K562 (cell line): ENCODE results near the gene THSD8. TPM values are rescaled to one million over a fixed set of nuclear protein-coding genes. Genes with fewer than 3 reads are reported as not detected.

ENCODE experiments used
- ATAC-seq: fragments of 200-7000 bp; cut with Tn5 transposase; 3 replicates; pipeline ENCODE4 v1.9.1; 2020; ENCODE audit warnings: moderate library complexity
- BruUV-seq: library from RNA; stranded (reverse); fragments of 400-500 nt; replicated peaks from 2 replicates; lab custom pipeline; 2021; lab: Mats Ljungman, UMichigan
- CTCF ChIA-PET: fragments of 300-600 bp; formaldehyde crosslinking; extraction: SDS; loops from one replicate; lab custom pipeline; 2021; ENCODE audit warnings: low intra/inter-chr PET ratio; lab: Yijun Ruan, JAX
- POLR2A ChIA-PET: fragments of 300-600, 350-650 bp; sonication (Branson Sonifier 250); formaldehyde crosslinking; extraction: SDS; loops from one replicate; lab custom pipeline; 2021; ENCODE audit warnings: antibody characterized with exemption, inconsistent platforms; lab: Yijun Ruan, JAX
- DNase-seq, 4 experiments: peaks; one replicate each; pipeline versions ENCODE4 v3.0.0 to v3.0.0-alpha.2; 2011 to 2018; ENCODE audit warnings: low spot score in 3 of 4, mixed read lengths in 3 of 4; ENCODE audit errors: extremely low read depth in 1 of 4
- FAIRE-seq: peaks from 2 replicates; lab custom pipeline; 2011; peaks lifted over from hg19 to GRCh38; lab: Jason Lieb, UNC
- H2AFZ ChIP-seq: 2 replicates; pipeline ENCODE4 v1.6.0; 2011; ENCODE audit warnings: low read depth, low read length, control low read depth, inconsistent platforms
- H3K27ac ChIP-seq: fragments of 200-600 bp; 3 replicates; pipeline ENCODE4 v1.8.0; 2011; ENCODE audit warnings: low read depth, mild to moderate bottlenecking, control low read depth, inconsistent platforms, low read length, moderate library complexity, mixed read lengths; ENCODE audit errors: extremely low read depth
- H3K27me3 ChIP-seq, 2 experiments: fragments of 300-600 bp in 1 of 2; 2 replicates in 1 of 2; 3 replicates in 1 of 2; pipeline versions ENCODE4 v1.6.0 to v1.8.0; 2011; ENCODE audit warnings: inconsistent platforms in 2 of 2, low read length in 2 of 2, mild to moderate bottlenecking in 1 of 2, mixed read lengths in 1 of 2, moderate library complexity in 1 of 2; ENCODE audit not compliant: control insufficient read depth in 2 of 2, insufficient read depth in 2 of 2
- H3K36me3 ChIP-seq: fragments of 300-600 bp; 3 replicates; pipeline ENCODE4 v1.8.0; 2011; ENCODE audit warnings: mild to moderate bottlenecking, low read length, inconsistent platforms; ENCODE audit not compliant: control insufficient read depth, insufficient read depth
- H3K4me1 ChIP-seq, 2 experiments: fragments of 200-600 bp in 1 of 2; replicated peaks in 1 of 2; 2 replicates in 1 of 2; 3 replicates in 1 of 2; pipeline versions ENCODE4 v1.5.1 to v1.8.0; 2011; ENCODE audit warnings: inconsistent platforms in 2 of 2, low read length in 2 of 2, mild to moderate bottlenecking in 1 of 2, mixed read lengths in 1 of 2, moderate library complexity in 1 of 2; ENCODE audit not compliant: control insufficient read depth in 2 of 2, insufficient read depth in 2 of 2
- H3K4me2 ChIP-seq: 2 replicates; pipeline ENCODE4 v1.6.1; 2011; ENCODE audit warnings: low read length, control low read depth, inconsistent platforms, mixed read lengths; ENCODE audit not compliant: insufficient read depth
- H3K4me3 ChIP-seq: fragments of 200-600 bp; sonication (generic), shearing (Covaris generic); 2 replicates; pipeline ENCODE4 v1.5.1; 2016; ENCODE audit warnings: control low read depth, inconsistent platforms
- H3K79me2 ChIP-seq: fragments of 200-600 bp; 3 replicates; pipeline ENCODE4 v1.8.0; 2011; ENCODE audit warnings: low read length, inconsistent platforms; ENCODE audit not compliant: control insufficient read depth, insufficient read depth
- H3K9ac ChIP-seq, 2 experiments: 2 replicates each; pipeline versions ENCODE4 v1.6.0 to v1.6.1; 2011; ENCODE audit warnings: low read depth in 2 of 2, low read length in 2 of 2, control low read depth in 1 of 2, inconsistent platforms in 1 of 2, mild to moderate bottlenecking in 1 of 2, mixed read lengths in 1 of 2; ENCODE audit not compliant: insufficient read depth in 1 of 2
- H3K9me1 ChIP-seq: one replicate; pipeline ENCODE4 v1.6.0; 2011; ENCODE audit warnings: inconsistent platforms, mild to moderate bottlenecking, low read length, moderate library complexity; ENCODE audit not compliant: control insufficient read depth, insufficient read depth
- H3K9me3 ChIP-seq: replicated peaks from 2 replicates; pipeline ENCODE4 v1.5.1; 2011; ENCODE audit warnings: low read depth, low read length, inconsistent platforms; ENCODE audit not compliant: control insufficient read depth, insufficient read depth
- H4K20me1 ChIP-seq: replicated peaks from 2 replicates; pipeline ENCODE4 v1.6.1; 2011; ENCODE audit warnings: low read length, inconsistent platforms, mixed read lengths; ENCODE audit not compliant: control insufficient read depth, insufficient read depth
- DNMT1 ChIP-seq: fragments of 450-650 bp; IDR thresholded peaks from 2 replicates; pipeline ENCODE4 v1.6.1; 2016; ENCODE audit warnings: antibody characterized with exemption, mild to moderate bottlenecking
- EGR1 ChIP-seq: fragments of 450-650 bp; conservative IDR thresholded peaks from 2 replicates; pipeline ENCODE4 v1.6.1; 2017; ENCODE audit warnings: mild to moderate bottlenecking
- GABPA ChIP-seq: fragments of 200-800 bp; sonication (Bioruptor generic); conservative IDR thresholded peaks from 2 replicates; pipeline ENCODE4 v1.6.1; 2016; ENCODE audit warnings: low read depth, missing genetic modification characterization, missing compliant biosample characterization
- MCM3 ChIP-seq: fragments of 450-650 bp; IDR thresholded peaks from 2 replicates; pipeline ENCODE4 v1.6.1; 2016
- MCM7 ChIP-seq, 2 experiments: fragments of 450-650 bp; IDR thresholded peaks; 2 replicates each; pipeline ENCODE4 v1.6.1; 2016 to 2018
- MTA3 ChIP-seq: fragments of 450-650 bp; formaldehyde crosslinking; IDR thresholded peaks from 2 replicates; pipeline ENCODE4 v1.6.1; 2017; ENCODE audit warnings: mild to moderate bottlenecking, borderline replicate concordance
- NFYB ChIP-seq: IDR thresholded peaks from 2 replicates; pipeline ENCODE4 v1.6.1; 2011; ENCODE audit warnings: mild to moderate bottlenecking, moderate library complexity; ENCODE audit not compliant: insufficient read length; ENCODE audit errors: extremely low read depth
- NR2C2 ChIP-seq, 2 experiments: fragments of 200-800 bp in 1 of 2; sonication (Bioruptor generic) in 1 of 2; sonication (generic) in 1 of 2; formaldehyde crosslinking in 1 of 2; IDR thresholded peaks; 2 replicates each; pipeline versions ENCODE4 v1.6.1 to v1.8.0; 2016 to 2022; ENCODE audit warnings: mild to moderate bottlenecking in 1 of 2, missing compliant biosample characterization in 1 of 2, missing genetic modification characterization in 1 of 2, missing genetic modification reagents in 1 of 2
- POU5F1 ChIP-seq: fragments of 150-350 bp; IDR thresholded peaks from 2 replicates; pipeline ENCODE4 v1.6.1; 2014; ENCODE audit warnings: borderline replicate concordance, low read length, low read depth, mild to moderate bottlenecking; ENCODE audit not compliant: partially characterized antibody
- TCFL5 ChIP-seq: fragments of 250-450 bp; sonication (Bioruptor Pico); conservative IDR thresholded peaks from 2 replicates; pipeline ENCODE4 v1.6.1; 2021; ENCODE audit warnings: mild to moderate bottlenecking, moderate library complexity, matching md5 sums
- ZNF133 ChIP-seq: fragments of 250-450 bp; sonication (Bioruptor Pico); IDR thresholded peaks from 2 replicates; pipeline ENCODE4 v1.4.0; 2020; ENCODE audit warnings: mild to moderate bottlenecking
- WGBS: fragments of 100-300 bp; shearing (Covaris generic); methylation state at CpG from one replicate; pipeline ENCODE4 v1.1.6; 2016; ENCODE audit warnings: low coverage, mixed read lengths; ENCODE audit not compliant: insufficient coverage; ENCODE audit errors: missing lambda C conversion rate; 5-methylcytosine and 5-hydroxymethylcytosine counted together
- in situ Hi-C: fragments of 300-500 bp; cut with MboI; formaldehyde crosslinking; loops from 4 replicates; pipeline ENCODE4 v1.15.0; 2018; ENCODE audit warnings: inconsistent platforms, mixed read lengths
- intact Hi-C: fragments of 100-400 bp; cut with micrococcal nuclease; formaldehyde crosslinking; loops from 2 replicates; pipeline ENCODE4 v1.14.2; 2022
- polyA plus RNA-seq, 8 experiments: library from polyadenylated mRNA; depleted of rRNA in 4 of 8; stranded (reverse) in 5 of 8; unstranded in 3 of 8; fragments of >200 nt; fragmentation: Nextera tagmentation in 2 of 8; fragmentation: Illumina TruSeq in 1 of 8; extraction: Ambion mirVana in 2 of 8; extraction: Trizol in 1 of 8; gene quantifications; 2 replicates each; pipeline versions ENCODE4 v1.2.1 to v1.2.3, GENCODE V29; 2011 to 2014; ENCODE audit warnings: inconsistent platforms in 1 of 8, missing spikeins in 1 of 8
- total RNA-seq, 7 experiments: library from RNA; depleted of rRNA in 6 of 7; stranded (reverse); fragments of >200 nt in 6 of 7; fragmentation: Illumina TruSeq in 2 of 7; extraction: Trizol in 2 of 7; gene quantifications; 2 replicates each; pipeline versions ENCODE4 v1.2.1 to v1.2.3, GENCODE V29; 2011 to 2021; ENCODE audit warnings: low replicate concordance in 1 of 7
- TF ChIP-seq, protein P1 (sequence below): fragments of 200-600 bp; sonication (generic); IDR thresholded peaks from one replicate; pipeline ENCODE4 v1.6.1; 2012; ENCODE audit warnings: mild to moderate bottlenecking, low read depth, low read length, inconsistent platforms

THSD8 gene
- total and polyA plus RNA-seq, 9 of the 15 experiments (the other 6 are each of a cell fraction or from before 2014, with no cell fraction given) = 8.4 to 42.4 (median 19.9) TPM; not detected in 2

DNA sequence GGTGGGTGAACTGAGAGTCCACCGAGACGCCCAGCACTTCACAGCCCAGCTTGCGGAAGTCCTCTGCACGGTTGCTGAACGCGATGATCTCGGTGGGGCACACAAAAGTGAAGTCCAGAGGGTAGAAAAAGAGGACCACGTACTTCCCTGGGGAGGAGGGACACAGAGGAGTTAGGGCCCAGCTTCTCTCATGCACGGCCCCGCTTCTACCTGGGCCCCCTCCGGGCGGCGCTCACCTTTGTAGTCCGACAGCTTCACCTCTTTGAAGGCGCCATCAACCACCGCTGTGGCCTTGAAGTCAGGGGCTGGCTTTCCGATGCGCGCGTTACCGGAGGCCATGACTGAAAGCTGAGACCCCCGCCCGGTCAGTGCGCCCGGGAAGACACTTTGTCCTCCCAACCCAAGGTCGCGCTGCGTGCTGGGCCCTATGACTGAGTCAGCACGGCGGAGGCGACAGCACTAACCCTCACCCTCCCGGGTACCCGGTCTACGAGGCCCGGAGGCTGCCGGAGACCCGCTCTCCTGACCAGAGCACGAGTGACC, 875 bp upstream of the THSD8 start:
- WGBS = 4% methylated on average over 26 of the region's 38 CpGs
- Histone ChIP-seq H3K9ac (peak overlapping the region; percentile 90 to 96), H3K27me3 (no peaks in the 10 kb centered on the region), H3K36me3 (peaks cover 33% of the 10 kb centered on the region; the same call in 2 of the 3 replicates), H3K4me1 (peaks cover 30 to 60% of the 10 kb centered on the region in 2 experiments; a peak in 4 of 5 replicates), H3K79me2 (peaks cover 30% of the 10 kb centered on the region), H3K9me3 (no peaks in the 10 kb centered on the region), H3K9me1 (no peaks in the 10 kb centered on the region), H3K4me3 (peak overlapping the region; percentile 76), H2AFZ (peak overlapping the region; percentile 97), H3K27ac (peak overlapping the region; percentile 90), H3K4me2 (peak overlapping the region; percentile 82), H4K20me1 (no peaks in the 10 kb centered on the region)
- intact Hi-C loops (no loop called here), in situ Hi-C loops (no loop called here)
- FAIRE-seq (no peak), DNase-seq (peak; percentile 40 to 56 (median 50)), ATAC-seq (peak; percentile 27)
- ChIA-PET POLR2A (interaction anchor here (0.5 to 2.7 kb wide), 7 partner anchors 9 to 190 kb away, joined by 3 to 12 read pairs (median 3); partner anchors contain the start of genes DHPS, JUNB, ZNF490 and ZNF791), CTCF (no interaction called here)
- BruUV-seq = TSS peak; percentile 62
- TF ChIP-seq, protein P1, sequence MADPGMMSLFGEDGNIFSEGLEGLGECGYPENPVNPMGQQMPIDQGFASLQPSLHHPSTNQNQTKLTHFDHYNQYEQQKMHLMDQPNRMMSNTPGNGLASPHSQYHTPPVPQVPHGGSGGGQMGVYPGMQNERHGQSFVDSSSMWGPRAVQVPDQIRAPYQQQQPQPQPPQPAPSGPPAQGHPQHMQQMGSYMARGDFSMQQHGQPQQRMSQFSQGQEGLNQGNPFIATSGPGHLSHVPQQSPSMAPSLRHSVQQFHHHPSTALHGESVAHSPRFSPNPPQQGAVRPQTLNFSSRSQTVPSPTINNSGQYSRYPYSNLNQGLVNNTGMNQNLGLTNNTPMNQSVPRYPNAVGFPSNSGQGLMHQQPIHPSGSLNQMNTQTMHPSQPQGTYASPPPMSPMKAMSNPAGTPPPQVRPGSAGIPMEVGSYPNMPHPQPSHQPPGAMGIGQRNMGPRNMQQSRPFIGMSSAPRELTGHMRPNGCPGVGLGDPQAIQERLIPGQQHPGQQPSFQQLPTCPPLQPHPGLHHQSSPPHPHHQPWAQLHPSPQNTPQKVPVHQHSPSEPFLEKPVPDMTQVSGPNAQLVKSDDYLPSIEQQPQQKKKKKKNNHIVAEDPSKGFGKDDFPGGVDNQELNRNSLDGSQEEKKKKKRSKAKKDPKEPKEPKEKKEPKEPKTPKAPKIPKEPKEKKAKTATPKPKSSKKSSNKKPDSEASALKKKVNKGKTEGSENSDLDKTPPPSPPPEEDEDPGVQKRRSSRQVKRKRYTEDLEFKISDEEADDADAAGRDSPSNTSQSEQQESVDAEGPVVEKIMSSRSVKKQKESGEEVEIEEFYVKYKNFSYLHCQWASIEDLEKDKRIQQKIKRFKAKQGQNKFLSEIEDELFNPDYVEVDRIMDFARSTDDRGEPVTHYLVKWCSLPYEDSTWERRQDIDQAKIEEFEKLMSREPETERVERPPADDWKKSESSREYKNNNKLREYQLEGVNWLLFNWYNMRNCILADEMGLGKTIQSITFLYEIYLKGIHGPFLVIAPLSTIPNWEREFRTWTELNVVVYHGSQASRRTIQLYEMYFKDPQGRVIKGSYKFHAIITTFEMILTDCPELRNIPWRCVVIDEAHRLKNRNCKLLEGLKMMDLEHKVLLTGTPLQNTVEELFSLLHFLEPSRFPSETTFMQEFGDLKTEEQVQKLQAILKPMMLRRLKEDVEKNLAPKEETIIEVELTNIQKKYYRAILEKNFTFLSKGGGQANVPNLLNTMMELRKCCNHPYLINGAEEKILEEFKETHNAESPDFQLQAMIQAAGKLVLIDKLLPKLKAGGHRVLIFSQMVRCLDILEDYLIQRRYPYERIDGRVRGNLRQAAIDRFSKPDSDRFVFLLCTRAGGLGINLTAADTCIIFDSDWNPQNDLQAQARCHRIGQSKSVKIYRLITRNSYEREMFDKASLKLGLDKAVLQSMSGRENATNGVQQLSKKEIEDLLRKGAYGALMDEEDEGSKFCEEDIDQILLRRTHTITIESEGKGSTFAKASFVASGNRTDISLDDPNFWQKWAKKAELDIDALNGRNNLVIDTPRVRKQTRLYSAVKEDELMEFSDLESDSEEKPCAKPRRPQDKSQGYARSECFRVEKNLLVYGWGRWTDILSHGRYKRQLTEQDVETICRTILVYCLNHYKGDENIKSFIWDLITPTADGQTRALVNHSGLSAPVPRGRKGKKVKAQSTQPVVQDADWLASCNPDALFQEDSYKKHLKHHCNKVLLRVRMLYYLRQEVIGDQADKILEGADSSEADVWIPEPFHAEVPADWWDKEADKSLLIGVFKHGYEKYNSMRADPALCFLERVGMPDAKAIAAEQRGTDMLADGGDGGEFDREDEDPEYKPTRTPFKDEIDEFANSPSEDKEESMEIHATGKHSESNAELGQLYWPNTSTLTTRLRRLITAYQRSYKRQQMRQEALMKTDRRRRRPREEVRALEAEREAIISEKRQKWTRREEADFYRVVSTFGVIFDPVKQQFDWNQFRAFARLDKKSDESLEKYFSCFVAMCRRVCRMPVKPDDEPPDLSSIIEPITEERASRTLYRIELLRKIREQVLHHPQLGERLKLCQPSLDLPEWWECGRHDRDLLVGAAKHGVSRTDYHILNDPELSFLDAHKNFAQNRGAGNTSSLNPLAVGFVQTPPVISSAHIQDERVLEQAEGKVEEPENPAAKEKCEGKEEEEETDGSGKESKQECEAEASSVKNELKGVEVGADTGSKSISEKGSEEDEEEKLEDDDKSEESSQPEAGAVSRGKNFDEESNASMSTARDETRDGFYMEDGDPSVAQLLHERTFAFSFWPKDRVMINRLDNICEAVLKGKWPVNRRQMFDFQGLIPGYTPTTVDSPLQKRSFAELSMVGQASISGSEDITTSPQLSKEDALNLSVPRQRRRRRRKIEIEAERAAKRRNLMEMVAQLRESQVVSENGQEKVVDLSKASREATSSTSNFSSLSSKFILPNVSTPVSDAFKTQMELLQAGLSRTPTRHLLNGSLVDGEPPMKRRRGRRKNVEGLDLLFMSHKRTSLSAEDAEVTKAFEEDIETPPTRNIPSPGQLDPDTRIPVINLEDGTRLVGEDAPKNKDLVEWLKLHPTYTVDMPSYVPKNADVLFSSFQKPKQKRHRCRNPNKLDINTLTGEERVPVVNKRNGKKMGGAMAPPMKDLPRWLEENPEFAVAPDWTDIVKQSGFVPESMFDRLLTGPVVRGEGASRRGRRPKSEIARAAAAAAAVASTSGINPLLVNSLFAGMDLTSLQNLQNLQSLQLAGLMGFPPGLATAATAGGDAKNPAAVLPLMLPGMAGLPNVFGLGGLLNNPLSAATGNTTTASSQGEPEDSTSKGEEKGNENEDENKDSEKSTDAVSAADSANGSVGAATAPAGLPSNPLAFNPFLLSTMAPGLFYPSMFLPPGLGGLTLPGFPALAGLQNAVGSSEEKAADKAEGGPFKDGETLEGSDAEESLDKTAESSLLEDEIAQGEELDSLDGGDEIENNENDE = no peak
- no peak for TF ChIP-seq MCM7 (IDR thresholded peaks at IDR 0.05)
- no peak for TF ChIP-seq TCFL5 (CRISPR knock-in tag)
- TF ChIP-seq MCM3 = no peak
- no peak for TF ChIP-seq NFYB
- TF ChIP-seq POU5F1 = no peak
- TF ChIP-seq EGR1 = no peak
- TF ChIP-seq DNMT1 = no peak
- TF ChIP-seq MTA3 = no peak
- TF ChIP-seq NR2C2 (CRISPR knock-in tag; IDR thresholded peaks at IDR 0.05) = no peak
- no peak for TF ChIP-seq NR2C2 (tag; IDR thresholded peaks at IDR 0.05)
- no peak for TF ChIP-seq ZNF133 (CRISPR knock-in tag)
- no peak for TF ChIP-seq GABPA (tag)
